Cardiac septum (tissue), 1 donor: ENCODE results near the gene CAMK4. TPM values are rescaled to one million over a fixed set of nuclear protein-coding genes. Genes with fewer than 3 reads are reported as not detected.
A peak's percentile ranks its signal among the peaks of the same experiment; 100 is the strongest.

Source experiments
- DNase-seq: peaks from one replicate; pipeline ENCODE4 v3.0.0-alpha.2; 2020; ENCODE audit warnings: low spot score
- intact Hi-C: fragments of 100-400 bp; cut with DNase I; formaldehyde crosslinking; loops from one replicate; pipeline ENCODE4 v1.14.0; 2022
- total RNA-seq: library from RNA; stranded (reverse); fragmentation: NEBNext Ultra II Directional; extraction: Animal tissue kit (Norgen Biotek cat#: 25700); gene quantifications from one replicate; pipeline ENCODE4 v1.2.1, GENCODE V29; 2021
- donor health status: DM: no; HTN: no; CAD: no.

Gene CAMK4
- total RNA-seq, 1 donor from 2014 or later = 0.48 TPM

- intact Hi-C loops = loop anchor here (5.0 kb wide), 1 partner anchor 906 kb away; the partner anchor contains the start of gene EPB41L4A
- DNase-seq = no peak
These were observed 287.1 kb downstream of the CAMK4 start for GRCh38 chr5:111511174-111511830.

- intact Hi-C loops = loop anchor here (5.0 kb wide), 1 partner anchor 905 kb away; the partner anchor contains the start of gene EPB41L4A
These were observed 287.7 kb downstream of the CAMK4 start for GRCh38 chr5:111511831-111512374.

GRCh38 chr5:111512375-111513130 lies 288.4 kb downstream of the CAMK4 start, which contains the start of gene STARD4:
Gene STARD4 (minus strand): TSS chr5:111512535. CDS start chr5:111507433, 5,102 bp downstream.
- intact Hi-C loops = loop anchor here (5.0 kb wide), 1 partner anchor 905 kb away; the partner anchor contains the start of gene EPB41L4A
- peak; percentile 96 for DNase-seq

More at GRCh38 chr5:111511831-111512374, 287.7 kb downstream of the CAMK4 start:
- DNase-seq = no peak

GRCh38 chr5:111513131-111513520 lies 288.9 kb downstream of the CAMK4 start:
- intact Hi-C loops = loop anchor here (5.0 kb wide), 1 partner anchor 904 kb away; the partner anchor contains the start of gene EPB41L4A
- no peak for DNase-seq

GRCh38 chr5:111514087-111514486 lies 289.9 kb downstream of the CAMK4 start:
- no peak for DNase-seq
- intact Hi-C loops = loop anchor here (5.0 kb wide), 1 partner anchor 903 kb away; the partner anchor contains the start of gene EPB41L4A

- DNase-seq = no peak
- intact Hi-C loops = no loop called here
These were observed 293.8 kb downstream of the CAMK4 start for GRCh38 chr5:111517853-111518501.

GRCh38 chr5:111518777-111519176 lies 294.6 kb downstream of the CAMK4 start:
- DNase-seq = no peak
- intact Hi-C loops = no loop called here

GRCh38 chr5:111520908-111521307 lies 296.7 kb downstream of the CAMK4 start:
- no peak for DNase-seq
- intact Hi-C loops = no loop called here

- intact Hi-C loops = no loop called here
- no peak for DNase-seq
These were observed 303.9 kb downstream of the CAMK4 start for GRCh38 chr5:111528056-111528455.

- peak; percentile 88 for DNase-seq
- intact Hi-C loops = loop anchor here (1.0 to 5.0 kb wide), 3 partner anchors 20 to 617 kb away; partner anchors contain the start of gene NREP
These were observed 306.1 kb downstream of the CAMK4 start for GRCh38 chr5:111530298-111530740.

GRCh38 chr5:111532886-111533582 lies 308.9 kb downstream of the CAMK4 start:
- DNase-seq = no peak
- intact Hi-C loops = loop anchor here (5.0 kb wide), 1 partner anchor 224 kb away; the partner anchor contains the start of gene NREP

- DNase-seq = no peak
- intact Hi-C loops = no loop called here
These were observed 311.8 kb downstream of the CAMK4 start for GRCh38 chr5:111535879-111536549.

GRCh38 chr5:111537141-111538024 lies 313.2 kb downstream of the CAMK4 start:
- intact Hi-C loops = no loop called here
- DNase-seq = no peak
